Left ventricle myocardium superior (tissue), 1 donor: Measurements from ENCODE around the gene SUGP1. TPM values are rescaled to one million over a fixed set of nuclear protein-coding genes. Genes with fewer than 3 reads are reported as not detected.
"Not testable (repeated sequence)": the region's sequence is repeated elsewhere in the genome, so short reads cannot be mapped to it uniquely, and the experiment has no call there.

Experiments
- ATAC-seq: fragments of 200-7000 bp; cut with Tn5 transposase; one replicate; pipeline ENCODE4 v1.9.1; 2020; ENCODE audit warnings: mild to moderate bottlenecking, moderate library complexity
- DNase-seq: peaks from one replicate; pipeline ENCODE4 v3.0.0-alpha.2; 2020
- intact Hi-C: fragments of 100-400 bp; cut with micrococcal nuclease; formaldehyde crosslinking; loops from one replicate; pipeline ENCODE4 v1.11.0; 2022
- long read RNA-seq: library from polyadenylated mRNA; unstranded; transcript quantifications from one replicate; pipeline ENCODE4 v2.0.0, GENCODE V29; 2021
- total RNA-seq: library from RNA; stranded (reverse); fragmentation: NEBNext Ultra II Directional; extraction: Animal tissue kit (Norgen Biotek cat#: 25700); gene quantifications from one replicate; pipeline ENCODE4 v1.2.1, GENCODE V29; 2021
- donor health status: DM: no; HTN: yes; CAD: no; lungs with severe emphysema.

SUGP1 gene
- total RNA-seq, result 46.0 TPM
- long read RNA-seq, transcript SUGP1-201 (14 exons, 2,423 nt), result major isoform, 32 of 51 reads
- long read RNA-seq, partial matches to known transcripts, result 15 of 51 reads
- long read RNA-seq, other reads (novel, unspliced or antisense), result 1 of 51 reads

- intact Hi-C loops, result no loop called here
- ATAC-seq (peak; percentile 94), DNase-seq (peak; percentile 93)
These were observed at the start of gene SUGP1, which contains the start of gene MAU2 for GRCh38 chr19:19320361-19321140. SUGP1 (minus strand) TSS chr19:19320509; CDS start chr19:19320496, 13 bp downstream. MAU2 (plus strand) TSS chr19:19320829; CDS start chr19:19320860, 31 bp downstream.

GRCh38 chr19:19368087-19368486, 47.8 kb upstream of the SUGP1 start:
- ATAC-seq (no peak), DNase-seq (no peak)
- intact Hi-C loops, result no loop called here

- intact Hi-C loops, result no loop called here
- peak; percentile 86 for ATAC-seq
These were observed 46.4 kb upstream of the SUGP1 start for GRCh38 chr19:19366434-19367396.

GRCh38 chr19:19362075-19362474, 41.8 kb upstream of the SUGP1 start:
- no peak for DNase-seq
- intact Hi-C loops, result loop anchor here (5.0 kb wide), 1 partner anchor 130 kb away; no protein-coding TSS in a partner anchor
- ATAC-seq, result no peak

More at GRCh38 chr19:19366434-19367396, 46.4 kb upstream of the SUGP1 start:
- peak; percentile 81 for DNase-seq

- DNase-seq, result peak; percentile 80
- intact Hi-C loops, result loop anchor here (5.0 kb wide), 1 partner anchor 131 kb away; no protein-coding TSS in a partner anchor
- ATAC-seq, result peak; percentile 80
These were observed 40.8 kb upstream of the SUGP1 start for GRCh38 chr19:19361075-19361594.

- ATAC-seq, result no peak
- no peak for DNase-seq
- intact Hi-C loops, result no loop called here
These were observed 36.7 kb upstream of the SUGP1 start for GRCh38 chr19:19356901-19357566.

GRCh38 chr19:19356500-19356899, 36.2 kb upstream of the SUGP1 start:
- intact Hi-C loops, result no loop called here
- no peak for ATAC-seq
- no peak for DNase-seq

GRCh38 chr19:19355606-19356139, 35.4 kb upstream of the SUGP1 start:
- intact Hi-C loops, result no loop called here
- no peak for ATAC-seq
- no peak for DNase-seq

- no peak for DNase-seq
- ATAC-seq, result no peak
- intact Hi-C loops, result no loop called here
These were observed 34.6 kb upstream of the SUGP1 start for GRCh38 chr19:19354932-19355331.

GRCh38 chr19:19354007-19354406, 33.7 kb upstream of the SUGP1 start:
- intact Hi-C loops, result no loop called here
- DNase-seq, result no peak

GRCh38 chr19:19352823-19353222, 32.5 kb upstream of the SUGP1 start:
- no peak for ATAC-seq
- intact Hi-C loops, result no loop called here
- DNase-seq, result no peak

More at GRCh38 chr19:19354007-19354406, 33.7 kb upstream of the SUGP1 start:
- ATAC-seq, result no peak

- DNase-seq, ATAC-seq, intact Hi-C loops: not testable (repeated sequence)
These were observed 30.4 kb upstream of the SUGP1 start for GRCh38 chr19:19350756-19351155.

GRCh38 chr19:19349365-19349764, 29.1 kb upstream of the SUGP1 start:
- intact Hi-C loops, result no loop called here
- no peak for ATAC-seq
- DNase-seq, result no peak

- intact Hi-C loops, result no loop called here
- no peak for DNase-seq
- no peak for ATAC-seq
These were observed 28.0 kb upstream of the SUGP1 start for GRCh38 chr19:19348266-19348665.

GRCh38 chr19:19347401-19348110, 27.2 kb upstream of the SUGP1 start:
- ATAC-seq, result no peak

GRCh38 chr19:19345970-19346369, 25.7 kb upstream of the SUGP1 start:
- DNase-seq, result no peak
- no peak for ATAC-seq
- intact Hi-C loops, result no loop called here

More at GRCh38 chr19:19347401-19348110, 27.2 kb upstream of the SUGP1 start:
- DNase-seq, result no peak
- intact Hi-C loops, result no loop called here

GRCh38 chr19:19345232-19345631, 24.9 kb upstream of the SUGP1 start:
- DNase-seq (no peak), ATAC-seq (no peak)
- intact Hi-C loops, result no loop called here

- DNase-seq (no peak), ATAC-seq (peak; percentile 5)
- intact Hi-C loops, result no loop called here
These were observed 23.5 kb upstream of the SUGP1 start for GRCh38 chr19:19343762-19344161.
